IMR-90 (cell line): ENCODE results near the gene DENND1C. TPM values are rescaled to one million over a fixed set of nuclear protein-coding genes. Genes with fewer than 3 reads are reported as not detected.
A peak's percentile ranks its signal among the peaks of the same experiment; 100 is the strongest.

ENCODE experiments used
- ATAC-seq: fragments of 200-7000 bp; cut with Tn5 transposase; 2 replicates; pipeline ENCODE4 v1.9.1; 2020; ENCODE audit warnings: low read depth, mild to moderate bottlenecking, moderate library complexity
- BruUV-seq: library from RNA; stranded (reverse); fragments of 400-500 nt; replicated peaks from 2 replicates; lab custom pipeline; 2021; lab: Mats Ljungman, UMichigan
- CTCF ChIA-PET: fragments of 300-600 bp; formaldehyde crosslinking; extraction: SDS; loops from one replicate; lab custom pipeline; 2021; ENCODE audit warnings: antibody characterized with exemption; lab: Yijun Ruan, JAX
- POLR2A ChIA-PET: fragments of 300-600 bp; sonication (Branson Sonifier 250); formaldehyde crosslinking; loops from one replicate; lab custom pipeline; 2022; ENCODE audit warnings: antibody characterized with exemption; ENCODE audit not compliant: unreplicated experiment; lab: Charles Lee
- DNase-seq: peaks from one replicate; pipeline ENCODE4 v3.0.0; 2013
- H2AFZ ChIP-seq: replicated peaks from 2 replicates; pipeline ENCODE3; 2013; ENCODE audit warnings: low read length, mild to moderate bottlenecking; ENCODE audit not compliant: poor library complexity
- H2AK5ac ChIP-seq: 2 replicates; pipeline ENCODE4 v1.6.1; 2013; ENCODE audit warnings: low read depth, low read length, inconsistent platforms
- H2AK9ac ChIP-seq: replicated peaks from 2 replicates; pipeline ENCODE3; 2013; ENCODE audit warnings: mild to moderate bottlenecking, low read depth, low read length, moderate library complexity; ENCODE audit not compliant: poor library complexity
- H2BK120ac ChIP-seq: 2 replicates; pipeline ENCODE4 v1.6.1; 2013; ENCODE audit warnings: low read depth, low read length, inconsistent platforms
- H2BK15ac ChIP-seq: 3 replicates; pipeline ENCODE4 v1.6.1; 2013; ENCODE audit warnings: low read depth, low read length, inconsistent platforms
- H2BK20ac ChIP-seq: 2 replicates; pipeline ENCODE4 v1.6.1; 2013; ENCODE audit warnings: low read depth, mild to moderate bottlenecking, inconsistent platforms, low read length, moderate library complexity
- H2BK5ac ChIP-seq: 2 replicates; pipeline ENCODE4 v1.6.1; 2013; ENCODE audit warnings: mild to moderate bottlenecking, low read depth, low read length, inconsistent platforms; ENCODE audit not compliant: poor library complexity, severe bottlenecking
- H3K14ac ChIP-seq: replicated peaks from 2 replicates; pipeline ENCODE4 v1.6.1; 2013; ENCODE audit warnings: low read depth, low read length, inconsistent platforms
- H3K18ac ChIP-seq: 2 replicates; pipeline ENCODE4 v1.6.1; 2013; ENCODE audit warnings: low read depth, low read length, control low read depth
- H3K23ac ChIP-seq: 2 replicates; pipeline ENCODE4 v1.6.1; 2013; ENCODE audit warnings: low read depth, low read length, inconsistent platforms
- H3K27ac ChIP-seq: 2 replicates; pipeline ENCODE4 v1.5.1; 2013; ENCODE audit warnings: mild to moderate bottlenecking, control low read depth, low read length; ENCODE audit not compliant: insufficient read depth
- H3K27me3 ChIP-seq: 2 replicates; pipeline ENCODE4 v1.6.1; 2013; ENCODE audit warnings: low read length; ENCODE audit not compliant: control insufficient read depth, insufficient read depth
- H3K36me3 ChIP-seq: 2 replicates; pipeline ENCODE4 v1.6.1; 2013; ENCODE audit warnings: low read length, mixed read lengths; ENCODE audit not compliant: control insufficient read depth, insufficient read depth
- H3K4ac ChIP-seq: 2 replicates; pipeline ENCODE4 v1.6.1; 2013; ENCODE audit warnings: low read depth, low read length, inconsistent platforms
- H3K4me1 ChIP-seq: 2 replicates; pipeline ENCODE4 v1.6.1; 2013; ENCODE audit warnings: low read length, mixed read lengths; ENCODE audit not compliant: control insufficient read depth, insufficient read depth
- H3K4me2 ChIP-seq: 2 replicates; pipeline ENCODE4 v1.6.1; 2013; ENCODE audit warnings: low read depth, mild to moderate bottlenecking, control low read depth, low read length, moderate library complexity
- H3K4me3 ChIP-seq: 2 replicates; pipeline ENCODE4 v1.5.1; 2013; ENCODE audit warnings: low read depth, mild to moderate bottlenecking, control low read depth, low read length, moderate library complexity; ENCODE audit not compliant: insufficient read depth
- H3K56ac ChIP-seq: 2 replicates; pipeline ENCODE4 v1.6.1; 2013; ENCODE audit warnings: low read length, inconsistent platforms; ENCODE audit not compliant: insufficient read depth; ENCODE audit errors: extremely low read depth
- H3K79me1 ChIP-seq, 2 experiments: 2 replicates each; pipeline ENCODE4 v1.6.1; 2013; ENCODE audit warnings: low read length in 2 of 2, inconsistent platforms in 1 of 2, low read depth in 1 of 2
- H3K9ac ChIP-seq: 2 replicates; pipeline ENCODE4 v1.6.1; 2013; ENCODE audit warnings: low read depth, low read length, control low read depth
- H3K9me1 ChIP-seq: 2 replicates; pipeline ENCODE4 v1.6.1; 2013; ENCODE audit warnings: low read length, inconsistent platforms; ENCODE audit not compliant: insufficient read depth
- H3K9me3 ChIP-seq: 2 replicates; pipeline ENCODE4 v1.6.1; 2013; ENCODE audit warnings: low read length; ENCODE audit not compliant: control insufficient read depth, insufficient read depth
- H4K20me1 ChIP-seq: 2 replicates; pipeline ENCODE4 v1.6.1; 2013; ENCODE audit warnings: low read length, inconsistent platforms; ENCODE audit not compliant: insufficient read depth
- H4K5ac ChIP-seq: 2 replicates; pipeline ENCODE4 v1.6.1; 2013; ENCODE audit warnings: mild to moderate bottlenecking, low read depth, low read length, control low read depth
- H4K8ac ChIP-seq, 2 experiments: 2 replicates each; pipeline ENCODE4 v1.6.1; 2013; ENCODE audit warnings: low read depth in 2 of 2, low read length in 2 of 2, control low read depth in 1 of 2, inconsistent platforms in 1 of 2
- H4K91ac ChIP-seq: 2 replicates; pipeline ENCODE4 v1.6.1; 2013; ENCODE audit warnings: low read depth, low read length, inconsistent platforms; ENCODE audit not compliant: insufficient read depth
- BHLHE40 ChIP-seq: fragments of 150-350 bp; IDR thresholded peaks from 2 replicates; pipeline ENCODE4 v1.6.1; 2016; ENCODE audit warnings: mild to moderate bottlenecking, low read depth, low read length
- CEBPB ChIP-seq: IDR thresholded peaks from 2 replicates; pipeline ENCODE4 v1.6.1; 2012; ENCODE audit warnings: low read depth, low read length, improper control_type of control experiment
- CHD1 ChIP-seq: IDR thresholded peaks from 2 replicates; pipeline ENCODE4 v1.6.1; 2012; ENCODE audit warnings: low read depth, low read length, improper control_type of control experiment
- FOS ChIP-seq: fragments of 150-350 bp; IDR thresholded peaks from 2 replicates; pipeline ENCODE4 v1.6.1; 2016; ENCODE audit warnings: low read depth, low read length
- MAFK ChIP-seq: IDR thresholded peaks from 2 replicates; pipeline ENCODE4 v1.6.1; 2012; ENCODE audit warnings: low read depth, low read length, improper control_type of control experiment
- MAZ ChIP-seq: IDR thresholded peaks from 2 replicates; pipeline ENCODE4 v1.6.1; 2012; ENCODE audit warnings: low read depth, mild to moderate bottlenecking, low read length, improper control_type of control experiment, moderate library complexity, borderline replicate concordance
- RCOR1 ChIP-seq: IDR thresholded peaks from 2 replicates; pipeline ENCODE4 v1.6.1; 2012; ENCODE audit warnings: mild to moderate bottlenecking, low read length, improper control_type of control experiment; ENCODE audit not compliant: insufficient replicate concordance
- SMC3 ChIP-seq: fragments of 150-350 bp; IDR thresholded peaks from 2 replicates; pipeline ENCODE4 v1.6.1; 2016; ENCODE audit warnings: low read depth, mild to moderate bottlenecking, antibody characterized with exemption, low read length, moderate library complexity
- WGBS, 2 experiments: methylation state at CpG; one replicate each; pipeline versions ENCODE4 v1.1.5 to v1.1.7; 2013; ENCODE audit warnings: missing lambda C conversion rate in 2 of 2; ENCODE audit not compliant: insufficient read length in 1 of 2; ENCODE audit errors: extremely low coverage in 2 of 2; 5-methylcytosine and 5-hydroxymethylcytosine counted together
- dilution Hi-C: fragments of 300-500 bp; cut with HindIII; formaldehyde crosslinking; loops from one replicate; pipeline ENCODE4 v1.14.3; 2018; ENCODE audit warnings: low sequenced_read_pairs; ENCODE audit not compliant: unreplicated experiment
- in situ Hi-C: fragments of 300-500 bp; cut with MboI; formaldehyde crosslinking; loops from 3 replicates; pipeline ENCODE4 v1.14.3; 2019; ENCODE audit warnings: low sequenced_read_pairs, inconsistent platforms, mixed read lengths
- intact Hi-C: fragments of 100-400 bp; cut with micrococcal nuclease; formaldehyde crosslinking; loops from 2 replicates; pipeline ENCODE4 v1.10.0; 2022
- polyA plus RNA-seq, 3 experiments: library from polyadenylated mRNA; depleted of rRNA; stranded (reverse); fragments of >200 nt; gene quantifications; 2 replicates each; pipeline ENCODE4 v1.2.3, GENCODE V29; 2012; ENCODE audit warnings: low replicate concordance in 1 of 3
- total RNA-seq: library from RNA; depleted of rRNA; stranded (reverse); fragments of >200 nt; gene quantifications from 2 replicates; pipeline ENCODE4 v1.2.3, GENCODE V29; 2012

The DENND1C gene
- total and polyA plus RNA-seq, 2 of the 4 experiments (the other 2 are of a cell fraction): not detected

DNA sequence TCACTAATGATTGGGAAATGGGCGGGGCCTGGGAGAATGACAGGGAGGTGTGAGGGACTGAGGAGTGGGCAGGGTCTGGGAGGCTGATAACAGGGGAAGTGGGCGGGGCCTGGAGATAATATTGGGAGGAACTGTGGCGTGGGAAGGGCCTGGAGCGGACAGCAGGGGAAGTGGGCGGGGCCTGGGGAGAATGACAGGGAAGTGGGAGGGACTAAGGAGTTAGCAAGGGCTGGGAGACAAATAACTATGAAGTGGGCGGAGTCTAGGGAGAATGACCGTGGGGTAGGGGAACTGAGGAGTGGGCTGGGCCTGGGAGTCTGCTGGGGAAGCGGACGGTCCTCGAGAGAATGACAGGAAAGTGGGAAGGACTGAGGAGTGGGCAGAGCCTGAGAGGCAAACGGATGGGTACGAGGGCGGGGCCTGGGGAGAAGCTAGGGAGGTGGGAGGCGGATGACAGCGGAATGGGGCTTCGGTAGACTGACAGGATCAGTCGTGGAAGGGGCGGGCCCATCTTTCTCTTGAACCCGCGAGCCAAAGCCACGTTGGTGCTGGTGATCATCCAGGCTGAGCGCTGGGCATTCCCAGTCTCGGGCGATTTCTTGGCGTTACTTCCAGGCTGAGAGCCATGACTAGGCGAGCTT is 34.6 kb upstream of the DENND1C start:
- in situ Hi-C loops: loop anchor here (5.0 to 10.0 kb wide), 2 partner anchors 219 to 346 kb away; partner anchors contain the start of genes GPR108 and TRIP10

More for the DNA sequence above, 34.6 kb upstream of the DENND1C start:
- Histone ChIP-seq H3K23ac (no peak overlapping the region), H4K20me1 (no peaks in the 10 kb centered on the region), H3K4me2 (peak overlapping the region; percentile 93), H3K27me3 (no peaks in the 10 kb centered on the region), H3K9me1 (0 out of 2 replicates have a peak, but pooled peaks cover 2% of the 10 kb centered on the region), H4K5ac (no peak overlapping the region), H4K91ac (no peak overlapping the region), H3K14ac (no peak overlapping the region), H3K4me1 (no peaks in the 10 kb centered on the region), H3K36me3 (no peaks in the 10 kb centered on the region), H3K4me3 (peak overlapping the region; percentile 48), H3K9me3 (no peaks in the 10 kb centered on the region), H2BK120ac (no peak overlapping the region), H3K9ac (peak overlapping the region; percentile 18; the same call in 1 of the 2 replicates), H2AK9ac (peak overlapping the region; percentile 71), H2BK5ac (no peak overlapping the region), H2BK20ac (no peak overlapping the region), H2BK15ac (no peak overlapping the region), H3K4ac (no peak overlapping the region), H3K18ac (no peak overlapping the region), H3K79me1 (no peaks in the 10 kb centered on the region), H2AK5ac (no peak overlapping the region), H3K27ac (no peak overlapping the region), H3K56ac (no peak overlapping the region; the same call in 1 of the 2 replicates), H2AFZ (peak overlapping the region; percentile 93), H4K8ac (no peak overlapping the region)
- DNase-seq (peak; percentile 72), ATAC-seq (peak; percentile 87)
- dilution Hi-C loops (no loop called here), intact Hi-C loops (loop anchor here (2.0 kb wide), 1 partner anchor 221 kb away; the partner anchor contains the start of gene GPR108)
- TF ChIP-seq RCOR1 (no peak), MAZ (no peak; the same call in 1 of the 2 replicates), BHLHE40 (no peak), CHD1 (no peak), MAFK (no peak), CEBPB (no peak), SMC3 (no peak), FOS (no peak)
- POLR2A ChIA-PET: interaction anchor here (0.6 kb wide), 1 partner anchor 114 kb away, joined by 6 read pairs; no protein-coding TSS in a partner anchor
- CTCF ChIA-PET: interaction anchor here (0.6 to 1.6 kb wide), 4 partner anchors 65 to 348 kb away, joined by 3 to 5 read pairs (median 4); partner anchors contain the start of gene GPR108
- WGBS, 2 experiments: 2% methylated on average over 17 of the region's 26 CpGs; no CpG with 5 or more reads in 1 of the 2 experiments
- no TSS peak for BruUV-seq
